Measurements from ENCODE around the gene KRTAP6-3. TPM values are rescaled to one million over a fixed set of nuclear protein-coding genes. Genes with fewer than 3 reads are reported as not detected.

KRTAP6-3 gene
- total and polyA plus RNA-seq, 2 of the 8 experiments (the other 6 are each of a cell fraction or from before 2014, with no cell fraction given): not detected

- no peak for TF ChIP-seq CHD7 (IDR thresholded peaks at IDR 0.05; ENCODE audit: insufficient replicate concordance, low read length)
- no peak for TF ChIP-seq CREB1 (IDR thresholded peaks at IDR 0.05)
- no peak for TF ChIP-seq KDM5A (IDR thresholded peaks at IDR 0.05; ENCODE audit: low read length)
- TF ChIP-seq BACH1 (IDR thresholded peaks at IDR 0.05; ENCODE audit: low read length): no peak
- no peak for TF ChIP-seq TAF7 (optimal IDR thresholded peaks at IDR 0.05; ENCODE audit: borderline replicate concordance, low read depth, low read length)
- no peak for TF ChIP-seq BCL11A (IDR thresholded peaks at IDR 0.05; ENCODE audit: low read depth in 2 of 2, low read length in 2 of 2)
- no peak for TF ChIP-seq CBX8 (IDR thresholded peaks at IDR 0.05; ENCODE audit: borderline replicate concordance, low read depth, low read length)
- TF ChIP-seq BRCA1 (IDR thresholded peaks at IDR 0.05; ENCODE audit: low read depth, low read length): no peak
- TF ChIP-seq CEBPB (IDR thresholded peaks at IDR 0.05; ENCODE audit: low read depth, low read length): no peak
- TF ChIP-seq TBP (IDR thresholded peaks at IDR 0.05; ENCODE audit: low read depth, low read length): no peak
Measured at GRCh38 chr21:30625449-30626165, 33.4 kb downstream of the KRTAP6-3 start (continued).

All from H1 (cell line).